Measurements from ENCODE around the gene PIP5K1C.

- TF ChIP-seq CTCF (IDR thresholded peaks at IDR 0.05) (no peak), EZH2 (IDR thresholded peaks at IDR 0.05; ENCODE audit: borderline replicate concordance, insufficient read depth, low read depth, low read length, poor library complexity, severe bottlenecking) (no peak)
These were observed 58.0 kb downstream of the PIP5K1C start for GRCh38 chr19:3642296-3642695.

Measured in B cell (primary cell).